Peyer's patch (tissue), 4 donors: ENCODE results near the gene COIL. TPM values are rescaled to one million over a fixed set of nuclear protein-coding genes. Genes with fewer than 3 reads are reported as not detected.

Experiments
- DNase-seq, 3 donors: peaks; one replicate each; pipeline ENCODE4 v3.0.0-alpha.2; 2017 to 2019
- H3K27ac ChIP-seq, 4 donors: fragments of 200-600 bp; sonication (generic); one replicate each; pipeline ENCODE4 v1.5.1; 2016 to 2019
- H3K27me3 ChIP-seq, 2 donors: fragments of 200-600 bp; sonication (generic); one replicate each; pipeline ENCODE4 v1.5.1; 2019
- H3K36me3 ChIP-seq, 3 donors: fragments of 200-600 bp; sonication (generic); one replicate each; pipeline ENCODE4 v1.5.1; 2016 to 2019
- H3K4me1 ChIP-seq, 4 donors: fragments of 200-600 bp; sonication (generic); one replicate each; pipeline ENCODE4 v1.5.1; 2016 to 2019
- H3K4me3 ChIP-seq, 4 donors: fragments of 200-600 bp; sonication (generic); 1 replicate in 3 of 4; 2 replicates in 1 of 4; pipeline ENCODE4 v1.5.1; 2016 to 2019; ENCODE audit warnings: mild to moderate bottlenecking in 1 of 4
- H3K9me3 ChIP-seq, 4 donors: fragments of 200-600 bp; sonication (generic); one replicate each; pipeline ENCODE4 v1.5.1; 2016 to 2019; ENCODE audit warnings: mild to moderate bottlenecking in 1 of 4
- POLR2A ChIP-seq, 2 donors: fragments of 450-650 bp; IDR thresholded peaks; one replicate each; pipeline ENCODE4 v1.5.1; 2017; ENCODE audit warnings: antibody characterized with exemption in 2 of 2, mild to moderate bottlenecking in 2 of 2, moderate library complexity in 2 of 2
- total RNA-seq, 4 donors: library from RNA; depleted of rRNA; stranded (reverse); fragments of >200 nt; gene quantifications; one replicate each; pipeline ENCODE4 v1.1.0, GENCODE V29; 2016
- TF ChIP-seq, protein P1 (sequence below), 6 experiments: fragments of 450-650 bp in 4 of 6; fragments of 200-600 bp in 2 of 6; sonication (generic) in 1 of 6; IDR thresholded peaks; one replicate each; pipeline ENCODE4 v1.5.1; 2017 to 2019; ENCODE audit warnings: antibody characterized with exemption in 6 of 6, mild to moderate bottlenecking in 3 of 6, moderate library complexity in 1 of 6

Gene COIL
- total RNA-seq, 4 donors from 2014 or later = 8.6 to 20.6 (median 12.5) TPM

DNA sequence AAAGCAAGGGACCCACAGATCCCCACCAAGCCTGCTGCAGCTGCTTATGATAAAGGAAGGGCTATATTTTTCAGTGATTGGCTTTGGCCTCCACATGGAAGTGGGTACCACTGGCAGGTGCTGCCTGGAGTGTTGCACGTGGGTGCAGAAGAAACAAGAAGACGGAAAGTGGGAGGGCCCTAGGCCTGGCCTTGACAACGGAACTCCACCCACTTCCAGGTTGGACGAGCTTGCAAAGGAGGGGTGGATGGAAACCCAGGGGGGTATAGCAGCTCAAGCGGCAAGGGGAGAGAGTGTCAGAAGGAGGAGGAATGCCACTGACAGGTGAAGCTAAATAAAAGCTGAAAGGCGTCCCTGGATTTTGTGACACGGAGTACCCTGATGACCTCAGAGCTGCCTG lies 67.3 kb downstream of the COIL start:
- Histone ChIP-seq H3K27ac (no peak overlapping the region), H3K36me3 (peaks cover 0 to 97% (median 0%) of the 10 kb centered on the region in 3 donors), H3K4me3 (no peak overlapping the region), H3K27me3 (no peaks in the 10 kb centered on the region), H3K4me1 (peaks cover 0 to 8% (median 4%) of the 10 kb centered on the region in 4 donors), H3K9me3 (peaks cover 0 to 1% (median 0%) of the 10 kb centered on the region in 4 donors)
- DNase-seq = no peak
- TF ChIP-seq POLR2A (IDR thresholded peaks at IDR 0.05) = no peak
- TF ChIP-seq, protein P1, sequence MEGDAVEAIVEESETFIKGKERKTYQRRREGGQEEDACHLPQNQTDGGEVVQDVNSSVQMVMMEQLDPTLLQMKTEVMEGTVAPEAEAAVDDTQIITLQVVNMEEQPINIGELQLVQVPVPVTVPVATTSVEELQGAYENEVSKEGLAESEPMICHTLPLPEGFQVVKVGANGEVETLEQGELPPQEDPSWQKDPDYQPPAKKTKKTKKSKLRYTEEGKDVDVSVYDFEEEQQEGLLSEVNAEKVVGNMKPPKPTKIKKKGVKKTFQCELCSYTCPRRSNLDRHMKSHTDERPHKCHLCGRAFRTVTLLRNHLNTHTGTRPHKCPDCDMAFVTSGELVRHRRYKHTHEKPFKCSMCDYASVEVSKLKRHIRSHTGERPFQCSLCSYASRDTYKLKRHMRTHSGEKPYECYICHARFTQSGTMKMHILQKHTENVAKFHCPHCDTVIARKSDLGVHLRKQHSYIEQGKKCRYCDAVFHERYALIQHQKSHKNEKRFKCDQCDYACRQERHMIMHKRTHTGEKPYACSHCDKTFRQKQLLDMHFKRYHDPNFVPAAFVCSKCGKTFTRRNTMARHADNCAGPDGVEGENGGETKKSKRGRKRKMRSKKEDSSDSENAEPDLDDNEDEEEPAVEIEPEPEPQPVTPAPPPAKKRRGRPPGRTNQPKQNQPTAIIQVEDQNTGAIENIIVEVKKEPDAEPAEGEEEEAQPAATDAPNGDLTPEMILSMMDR (IDR thresholded peaks at IDR 0.05) = no peak

DNA sequence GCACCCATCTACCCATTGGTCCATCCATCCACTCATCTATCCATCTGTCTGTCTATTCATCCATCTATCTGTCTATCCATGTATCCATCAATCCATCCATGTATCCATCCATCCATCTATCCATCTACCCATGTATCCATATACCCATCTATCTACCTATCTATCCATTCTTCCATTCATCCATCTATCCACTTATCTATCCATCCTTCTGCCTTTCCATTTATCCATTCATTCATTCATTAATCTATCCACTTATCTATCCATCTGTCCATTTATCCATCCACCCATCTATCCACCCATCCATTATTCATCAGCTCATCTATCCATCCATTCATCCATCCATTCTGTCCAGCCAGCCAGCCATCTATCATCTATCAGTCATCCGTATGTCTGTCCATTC lies 68.5 kb downstream of the COIL start:
- Histone ChIP-seq H3K4me3 (no peak overlapping the region), H3K27ac (no peak overlapping the region), H3K27me3 (no peaks in the 10 kb centered on the region), H3K4me1 (peaks cover 0 to 1% (median under 1%) of the 10 kb centered on the region in 4 donors), H3K9me3 (peaks cover 0 to 13% (median 0%) of the 10 kb centered on the region in 4 donors), H3K36me3 (peaks cover 0 to 95% (median 0%) of the 10 kb centered on the region in 3 donors)
- DNase-seq = no peak
- TF ChIP-seq, protein P1 (IDR thresholded peaks at IDR 0.05) = no peak
- no peak for TF ChIP-seq POLR2A (IDR thresholded peaks at IDR 0.05)

DNA sequence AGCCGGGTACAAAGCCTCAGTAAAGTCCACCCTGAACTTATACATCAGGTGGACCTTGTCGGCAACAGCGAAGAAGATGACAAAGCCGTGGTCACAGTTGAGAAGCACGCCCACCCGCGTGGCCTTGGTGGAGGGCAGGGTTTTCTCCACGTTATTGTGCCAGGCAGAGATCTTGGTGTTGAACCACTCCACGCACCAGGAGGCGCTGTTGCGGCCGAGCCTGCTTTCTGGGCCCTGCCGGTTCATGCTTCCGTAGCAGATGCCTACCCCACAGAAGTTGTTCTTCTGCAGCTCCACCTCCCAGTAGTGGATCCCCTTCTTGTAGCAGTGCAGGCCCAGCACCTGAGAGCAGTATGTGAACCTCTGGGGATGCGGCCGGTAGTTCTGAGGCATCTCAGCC lies 69.1 kb downstream of the COIL start:
- Histone ChIP-seq H3K27ac (no peak overlapping the region), H3K9me3 (peaks cover 0 to 13% (median 0%) of the 10 kb centered on the region in 4 donors), H3K27me3 (no peaks in the 10 kb centered on the region), H3K36me3 (peaks cover 0 to 89% (median 0%) of the 10 kb centered on the region in 3 donors), H3K4me1 (no peaks in the 10 kb centered on the region), H3K4me3 (no peak overlapping the region)
- no peak for TF ChIP-seq POLR2A (IDR thresholded peaks at IDR 0.05)
- TF ChIP-seq, protein P1 (IDR thresholded peaks at IDR 0.05) = peak; percentile 22 to 42 (median 34)
- DNase-seq = peak in 2 of 3 donors; percentile 43 to 66

DNA sequence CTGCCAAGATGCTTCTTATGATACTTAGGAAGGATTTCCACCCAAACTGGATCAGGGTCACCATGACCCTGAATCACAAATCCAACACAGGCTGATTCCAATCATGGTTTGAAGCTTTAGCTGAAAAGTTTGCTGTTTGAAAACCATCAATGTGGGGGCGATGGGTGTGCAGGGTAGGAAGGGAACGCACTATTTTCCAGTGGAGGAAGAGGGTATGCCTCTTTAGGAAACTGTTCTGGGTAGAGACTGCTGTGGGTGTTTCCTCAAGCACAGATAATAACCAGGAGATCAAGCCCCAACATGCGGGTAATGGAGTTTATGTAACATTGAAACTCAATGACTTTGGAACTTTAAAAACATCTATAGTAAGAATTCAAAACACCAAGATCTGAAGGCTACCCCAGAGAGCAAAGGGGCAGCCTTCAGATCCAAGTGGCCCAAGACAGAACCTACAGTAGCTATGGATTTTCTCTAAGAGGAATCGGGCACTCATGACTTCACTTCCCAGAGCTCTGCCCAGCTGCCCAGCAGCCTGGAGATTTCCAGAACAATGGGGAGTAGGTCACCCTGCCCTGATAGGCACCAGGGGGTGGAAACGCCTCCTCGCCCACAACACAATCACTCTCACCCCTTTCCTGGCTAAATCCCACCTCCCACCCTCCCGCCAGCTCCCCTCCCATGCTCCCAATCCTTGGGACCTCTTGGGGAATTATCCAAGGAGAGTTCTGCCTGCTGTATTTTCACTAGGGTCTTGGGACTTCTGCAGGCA lies 69.8 kb downstream of the COIL start:
- H3K4me3 ChIP-seq = no peak overlapping the region
- peaks cover 0 to 82% (median 0%) of the 10 kb centered on the region in 3 donors for H3K36me3 ChIP-seq
- DNase-seq = no peak
- peaks cover 0 to 1% (median 0%) of the 10 kb centered on the region in 4 donors for H3K4me1 ChIP-seq
- H3K9me3 ChIP-seq = peaks cover 0 to 13% (median 0%) of the 10 kb centered on the region in 4 donors
- TF ChIP-seq POLR2A (IDR thresholded peaks at IDR 0.05) = no peak
- no peak overlapping the region for H3K27ac ChIP-seq
- H3K27me3 ChIP-seq = no peaks in the 10 kb centered on the region

DNA sequence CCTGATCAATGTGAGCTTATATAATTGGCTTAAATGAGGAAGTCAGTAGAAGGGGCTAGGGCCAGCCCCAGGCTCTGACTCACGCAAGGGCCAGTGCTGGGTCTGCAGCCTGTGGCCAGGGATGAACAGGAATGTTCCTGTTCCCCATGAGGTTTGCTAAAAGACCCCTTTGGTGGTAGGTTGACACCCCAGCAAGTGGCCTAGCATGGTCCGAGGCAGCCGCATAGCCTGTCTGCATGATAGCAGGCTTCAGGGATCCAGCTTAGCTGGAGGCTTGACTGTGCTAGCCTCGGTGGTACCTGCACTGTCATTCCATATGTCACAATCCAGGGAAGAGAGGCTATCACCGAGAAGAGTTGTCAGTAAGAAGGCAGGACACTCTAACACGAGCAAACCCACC lies 70.5 kb downstream of the COIL start:
- Histone ChIP-seq H3K4me3 (no peak overlapping the region), H3K27me3 (no peaks in the 10 kb centered on the region), H3K36me3 (peaks cover 0 to 75% (median 0%) of the 10 kb centered on the region in 3 donors), H3K4me1 (peaks cover 0 to 6% (median 0%) of the 10 kb centered on the region in 4 donors), H3K27ac (no peak overlapping the region), H3K9me3 (peaks cover 0 to 13% (median 0%) of the 10 kb centered on the region in 4 donors)
- no peak for DNase-seq
- TF ChIP-seq, protein P1 (IDR thresholded peaks at IDR 0.05) = no peak

Other genes starting within 250 kb of the COIL start
- 10 to 100 TPM in 1 of 4 donors, 1 to 10 TPM in 1, not detected in 2; 1.7 to 10.7 TPM for gene C17orf67, start 127.1 kb downstream of the COIL start, total RNA-seq
- 10 to 100 TPM in 1 of 4 donors, 1 to 10 TPM in 3; 4.2 to 12.4 (median 9.0) TPM for gene DGKE, start 126.9 kb downstream of the COIL start, total RNA-seq
- 100 to 1,000 TPM in 3 of 4 donors, 10 to 100 TPM in 1; 87.0 to 344 (median 119) TPM for gene TRIM25, start 47.0 kb downstream of the COIL start, total RNA-seq
- gene SCPEP1, start 17.1 kb upstream of the COIL start, total RNA-seq = 100 to 1,000 TPM in 1 of 4 donors, 10 to 100 TPM in 3; 48.7 to 150 (median 64.7) TPM
- 100 to 1,000 TPM; 123 to 203 (median 166) TPM for gene AKAP1, start 124.2 kb upstream of the COIL start, total RNA-seq